K562 (cell line): ENCODE measurements around the gene TMEM229B. TPM values are rescaled to one million over a fixed set of nuclear protein-coding genes. Genes with fewer than 3 reads are reported as not detected.

ENCODE experiments used
- ATAC-seq: fragments of 200-7000 bp; cut with Tn5 transposase; 3 replicates; pipeline ENCODE4 v1.9.1; 2020; ENCODE audit warnings: moderate library complexity
- BruUV-seq: library from RNA; stranded (reverse); fragments of 400-500 nt; replicated peaks from 2 replicates; lab custom pipeline; 2021; lab: Mats Ljungman, UMichigan
- CTCF ChIA-PET: fragments of 300-600 bp; formaldehyde crosslinking; extraction: SDS; loops from one replicate; lab custom pipeline; 2021; ENCODE audit warnings: low intra/inter-chr PET ratio; lab: Yijun Ruan, JAX
- POLR2A ChIA-PET: fragments of 300-600, 350-650 bp; sonication (Branson Sonifier 250); formaldehyde crosslinking; extraction: SDS; loops from one replicate; lab custom pipeline; 2021; ENCODE audit warnings: antibody characterized with exemption, inconsistent platforms; lab: Yijun Ruan, JAX
- DNase-seq, 4 experiments: peaks; one replicate each; pipeline versions ENCODE4 v3.0.0 to v3.0.0-alpha.2; 2011 to 2018; ENCODE audit warnings: low spot score in 3 of 4, mixed read lengths in 3 of 4; ENCODE audit errors: extremely low read depth in 1 of 4
- FAIRE-seq: peaks from 2 replicates; lab custom pipeline; 2011; peaks lifted over from hg19 to GRCh38; lab: Jason Lieb, UNC
- H2AFZ ChIP-seq: 2 replicates; pipeline ENCODE4 v1.6.0; 2011; ENCODE audit warnings: low read depth, low read length, control low read depth, inconsistent platforms
- H3K27ac ChIP-seq: fragments of 200-600 bp; 3 replicates; pipeline ENCODE4 v1.8.0; 2011; ENCODE audit warnings: low read depth, mild to moderate bottlenecking, control low read depth, inconsistent platforms, low read length, moderate library complexity, mixed read lengths; ENCODE audit errors: extremely low read depth
- H3K27me3 ChIP-seq, 2 experiments: fragments of 300-600 bp in 1 of 2; 2 replicates in 1 of 2; 3 replicates in 1 of 2; pipeline versions ENCODE4 v1.6.0 to v1.8.0; 2011; ENCODE audit warnings: inconsistent platforms in 2 of 2, low read length in 2 of 2, mild to moderate bottlenecking in 1 of 2, mixed read lengths in 1 of 2, moderate library complexity in 1 of 2; ENCODE audit not compliant: control insufficient read depth in 2 of 2, insufficient read depth in 2 of 2
- H3K36me3 ChIP-seq: fragments of 300-600 bp; 3 replicates; pipeline ENCODE4 v1.8.0; 2011; ENCODE audit warnings: mild to moderate bottlenecking, low read length, inconsistent platforms; ENCODE audit not compliant: control insufficient read depth, insufficient read depth
- H3K4me1 ChIP-seq, 2 experiments: fragments of 200-600 bp in 1 of 2; replicated peaks in 1 of 2; 2 replicates in 1 of 2; 3 replicates in 1 of 2; pipeline versions ENCODE4 v1.5.1 to v1.8.0; 2011; ENCODE audit warnings: inconsistent platforms in 2 of 2, low read length in 2 of 2, mild to moderate bottlenecking in 1 of 2, mixed read lengths in 1 of 2, moderate library complexity in 1 of 2; ENCODE audit not compliant: control insufficient read depth in 2 of 2, insufficient read depth in 2 of 2
- H3K4me2 ChIP-seq: 2 replicates; pipeline ENCODE4 v1.6.1; 2011; ENCODE audit warnings: low read length, control low read depth, inconsistent platforms, mixed read lengths; ENCODE audit not compliant: insufficient read depth
- H3K4me3 ChIP-seq: fragments of 200-600 bp; sonication (generic), shearing (Covaris generic); 2 replicates; pipeline ENCODE4 v1.5.1; 2016; ENCODE audit warnings: control low read depth, inconsistent platforms
- H3K79me2 ChIP-seq: fragments of 200-600 bp; 3 replicates; pipeline ENCODE4 v1.8.0; 2011; ENCODE audit warnings: low read length, inconsistent platforms; ENCODE audit not compliant: control insufficient read depth, insufficient read depth
- H3K9ac ChIP-seq, 2 experiments: 2 replicates each; pipeline versions ENCODE4 v1.6.0 to v1.6.1; 2011; ENCODE audit warnings: low read depth in 2 of 2, low read length in 2 of 2, control low read depth in 1 of 2, inconsistent platforms in 1 of 2, mild to moderate bottlenecking in 1 of 2, mixed read lengths in 1 of 2; ENCODE audit not compliant: insufficient read depth in 1 of 2
- H3K9me1 ChIP-seq: one replicate; pipeline ENCODE4 v1.6.0; 2011; ENCODE audit warnings: inconsistent platforms, mild to moderate bottlenecking, low read length, moderate library complexity; ENCODE audit not compliant: control insufficient read depth, insufficient read depth
- H3K9me3 ChIP-seq: replicated peaks from 2 replicates; pipeline ENCODE4 v1.5.1; 2011; ENCODE audit warnings: low read depth, low read length, inconsistent platforms; ENCODE audit not compliant: control insufficient read depth, insufficient read depth
- H4K20me1 ChIP-seq: replicated peaks from 2 replicates; pipeline ENCODE4 v1.6.1; 2011; ENCODE audit warnings: low read length, inconsistent platforms, mixed read lengths; ENCODE audit not compliant: control insufficient read depth, insufficient read depth
- PHF8 ChIP-seq: fragments of 200-600 bp; sonication (generic); IDR thresholded peaks from 2 replicates; pipeline ENCODE4 v1.6.1; 2012; ENCODE audit warnings: mixed run types, mild to moderate bottlenecking, inconsistent platforms, low read length, moderate library complexity, borderline replicate concordance
- TAF9B ChIP-seq: fragments of 450-650 bp; IDR thresholded peaks from 2 replicates; pipeline ENCODE4 v1.6.1; 2018; ENCODE audit warnings: mild to moderate bottlenecking; ENCODE audit not compliant: partially characterized antibody
- WGBS: fragments of 100-300 bp; shearing (Covaris generic); methylation state at CpG from one replicate; pipeline ENCODE4 v1.1.6; 2016; ENCODE audit warnings: low coverage, mixed read lengths; ENCODE audit not compliant: insufficient coverage; ENCODE audit errors: missing lambda C conversion rate; 5-methylcytosine and 5-hydroxymethylcytosine counted together
- in situ Hi-C: fragments of 300-500 bp; cut with MboI; formaldehyde crosslinking; loops from 4 replicates; pipeline ENCODE4 v1.15.0; 2018; ENCODE audit warnings: inconsistent platforms, mixed read lengths
- intact Hi-C: fragments of 100-400 bp; cut with micrococcal nuclease; formaldehyde crosslinking; loops from 2 replicates; pipeline ENCODE4 v1.14.2; 2022
- polyA plus RNA-seq, 8 experiments: library from polyadenylated mRNA; depleted of rRNA in 4 of 8; stranded (reverse) in 5 of 8; unstranded in 3 of 8; fragments of >200 nt; fragmentation: Nextera tagmentation in 2 of 8; fragmentation: Illumina TruSeq in 1 of 8; extraction: Ambion mirVana in 2 of 8; extraction: Trizol in 1 of 8; gene quantifications; 2 replicates each; pipeline versions ENCODE4 v1.2.1 to v1.2.3, GENCODE V29; 2011 to 2014; ENCODE audit warnings: inconsistent platforms in 1 of 8, missing spikeins in 1 of 8
- total RNA-seq, 7 experiments: library from RNA; depleted of rRNA in 6 of 7; stranded (reverse); fragments of >200 nt in 6 of 7; fragmentation: Illumina TruSeq in 2 of 7; extraction: Trizol in 2 of 7; gene quantifications; 2 replicates each; pipeline versions ENCODE4 v1.2.1 to v1.2.3, GENCODE V29; 2011 to 2021; ENCODE audit warnings: low replicate concordance in 1 of 7
- TF ChIP-seq, protein P1 (sequence below): fragments of 450-650 bp; IDR thresholded peaks from 2 replicates; pipeline ENCODE4 v1.6.1; 2017; ENCODE audit warnings: mild to moderate bottlenecking, moderate library complexity
- TF ChIP-seq, protein P2 (sequence below): fragments of 450-650 bp; conservative IDR thresholded peaks from 2 replicates; pipeline ENCODE4 v1.6.1; 2016; ENCODE audit warnings: missing genetic modification characterization, low read depth, mild to moderate bottlenecking, control low read depth, missing compliant biosample characterization
- TF ChIP-seq, protein P3 (sequence below): fragments of 450-650 bp; formaldehyde crosslinking; IDR thresholded peaks from 2 replicates; pipeline ENCODE4 v1.4.0; 2022; ENCODE audit warnings: mild to moderate bottlenecking, moderate library complexity

Gene TMEM229B
- total and polyA plus RNA-seq, 9 of the 15 experiments (the other 6 are each of a cell fraction or from before 2014, with no cell fraction given): not detected

DNA sequence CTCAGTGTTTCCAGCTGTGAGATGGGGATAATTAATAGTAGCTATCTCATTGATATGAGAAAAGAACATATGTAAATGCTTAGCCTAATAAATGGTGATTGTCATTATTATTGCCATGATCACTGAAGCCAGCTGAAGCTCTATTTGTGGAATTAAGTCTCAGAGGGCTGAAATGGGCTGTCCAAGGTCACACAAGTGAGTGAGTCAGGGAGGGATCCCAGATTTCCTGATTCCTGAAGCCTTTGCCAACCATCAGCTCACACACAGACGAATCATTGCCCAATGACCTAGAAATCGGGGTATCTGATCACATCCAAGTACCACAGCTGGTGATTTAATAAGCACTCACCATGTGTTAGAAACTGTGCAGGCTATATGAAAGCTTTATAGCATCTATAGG is 21.6 kb upstream of the TMEM229B start:
- H3K4me1 ChIP-seq: peaks cover 0 to 10% of the 10 kb centered on the region in 2 experiments; a peak in 2 of 5 replicates
- no peak overlapping the region for H3K27ac ChIP-seq
- ChIA-PET POLR2A (interaction anchor here (0.6 to 0.7 kb wide), 2 partner anchors 23 to 269 kb away, joined by 3 to 5 read pairs; no protein-coding TSS in a partner anchor), CTCF (no interaction called here)
- H3K4me2 ChIP-seq: no peak overlapping the region
- no peaks in the 10 kb centered on the region for H3K9me3 ChIP-seq
- no TSS peak for BruUV-seq
- H3K36me3 ChIP-seq: no peaks in the 10 kb centered on the region
- intact Hi-C loops (no loop called here), in situ Hi-C loops (no loop called here)
- DNase-seq (no peak), FAIRE-seq (no peak), ATAC-seq (no peak)
- whole genome bisulfite sequencing: 0% methylated on average over 2 of the region's 2 CpGs
- TF ChIP-seq TAF9B (no peak), PHF8 (no peak)
- TF ChIP-seq, protein P1, sequence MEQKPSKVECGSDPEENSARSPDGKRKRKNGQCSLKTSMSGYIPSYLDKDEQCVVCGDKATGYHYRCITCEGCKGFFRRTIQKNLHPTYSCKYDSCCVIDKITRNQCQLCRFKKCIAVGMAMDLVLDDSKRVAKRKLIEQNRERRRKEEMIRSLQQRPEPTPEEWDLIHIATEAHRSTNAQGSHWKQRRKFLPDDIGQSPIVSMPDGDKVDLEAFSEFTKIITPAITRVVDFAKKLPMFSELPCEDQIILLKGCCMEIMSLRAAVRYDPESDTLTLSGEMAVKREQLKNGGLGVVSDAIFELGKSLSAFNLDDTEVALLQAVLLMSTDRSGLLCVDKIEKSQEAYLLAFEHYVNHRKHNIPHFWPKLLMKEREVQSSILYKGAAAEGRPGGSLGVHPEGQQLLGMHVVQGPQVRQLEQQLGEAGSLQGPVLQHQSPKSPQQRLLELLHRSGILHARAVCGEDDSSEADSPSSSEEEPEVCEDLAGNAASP: no peak
- TF ChIP-seq, protein P2, sequence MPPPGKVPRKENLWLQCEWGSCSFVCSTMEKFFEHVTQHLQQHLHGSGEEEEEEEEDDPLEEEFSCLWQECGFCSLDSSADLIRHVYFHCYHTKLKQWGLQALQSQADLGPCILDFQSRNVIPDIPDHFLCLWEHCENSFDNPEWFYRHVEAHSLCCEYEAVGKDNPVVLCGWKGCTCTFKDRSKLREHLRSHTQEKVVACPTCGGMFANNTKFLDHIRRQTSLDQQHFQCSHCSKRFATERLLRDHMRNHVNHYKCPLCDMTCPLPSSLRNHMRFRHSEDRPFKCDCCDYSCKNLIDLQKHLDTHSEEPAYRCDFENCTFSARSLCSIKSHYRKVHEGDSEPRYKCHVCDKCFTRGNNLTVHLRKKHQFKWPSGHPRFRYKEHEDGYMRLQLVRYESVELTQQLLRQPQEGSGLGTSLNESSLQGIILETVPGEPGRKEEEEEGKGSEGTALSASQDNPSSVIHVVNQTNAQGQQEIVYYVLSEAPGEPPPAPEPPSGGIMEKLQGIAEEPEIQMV (tag): no peak
- TF ChIP-seq, protein P3, sequence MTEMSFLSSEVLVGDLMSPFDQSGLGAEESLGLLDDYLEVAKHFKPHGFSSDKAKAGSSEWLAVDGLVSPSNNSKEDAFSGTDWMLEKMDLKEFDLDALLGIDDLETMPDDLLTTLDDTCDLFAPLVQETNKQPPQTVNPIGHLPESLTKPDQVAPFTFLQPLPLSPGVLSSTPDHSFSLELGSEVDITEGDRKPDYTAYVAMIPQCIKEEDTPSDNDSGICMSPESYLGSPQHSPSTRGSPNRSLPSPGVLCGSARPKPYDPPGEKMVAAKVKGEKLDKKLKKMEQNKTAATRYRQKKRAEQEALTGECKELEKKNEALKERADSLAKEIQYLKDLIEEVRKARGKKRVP (CRISPR knock-in tag): no peak
- H3K27me3 ChIP-seq: peaks cover 8 to 40% of the 10 kb centered on the region in 2 experiments; a peak in 3 of 5 replicates
- no peaks in the 10 kb centered on the region for H4K20me1 ChIP-seq
- no peak overlapping the region for H2AFZ ChIP-seq
- no peak overlapping the region for H3K4me3 ChIP-seq
- no peak overlapping the region for H3K9ac ChIP-seq
- no peaks in the 10 kb centered on the region for H3K79me2 ChIP-seq
- no peaks in the 10 kb centered on the region for H3K9me1 ChIP-seq
